NCI-H2107 treated with DMSO at 0.1 percent for 48 hours (cell line): ENCODE results near the gene CACNB3.

Experiments
- DNase-seq: peaks from one replicate; lab custom pipeline; 2025; ENCODE audit not compliant: unreplicated experiment; lab: John Stamatoyannopoulos, UW

Gene CACNB3

DNA sequence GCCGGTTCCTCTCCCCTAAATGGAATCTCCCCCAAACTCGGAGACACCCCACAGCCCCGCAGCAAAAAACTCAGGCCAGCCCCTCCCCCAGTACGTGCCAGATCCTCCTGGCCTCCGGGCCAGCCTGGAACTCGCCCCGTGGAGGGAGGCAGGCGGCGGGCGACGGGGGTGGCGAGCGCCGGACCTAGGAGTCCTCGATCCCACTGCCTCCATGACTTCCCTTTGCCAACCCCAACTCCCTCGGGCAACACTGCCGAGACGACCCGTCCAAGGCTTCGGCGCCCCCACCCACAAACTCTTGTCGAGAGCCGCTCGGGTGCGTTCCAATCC lies 29.8 kb upstream of the CACNB3 start:
- DNase-seq = no peak

- peak; percentile 3 for DNase-seq
Measured at GRCh38 chr12:48788854-48789775, 29.2 kb upstream of the CACNB3 start, which contains the start of gene ADCY6. Gene ADCY6 (minus strand): TSS chr12:48789089. CDS start chr12:48783434, 5,655 bp downstream.

DNA sequence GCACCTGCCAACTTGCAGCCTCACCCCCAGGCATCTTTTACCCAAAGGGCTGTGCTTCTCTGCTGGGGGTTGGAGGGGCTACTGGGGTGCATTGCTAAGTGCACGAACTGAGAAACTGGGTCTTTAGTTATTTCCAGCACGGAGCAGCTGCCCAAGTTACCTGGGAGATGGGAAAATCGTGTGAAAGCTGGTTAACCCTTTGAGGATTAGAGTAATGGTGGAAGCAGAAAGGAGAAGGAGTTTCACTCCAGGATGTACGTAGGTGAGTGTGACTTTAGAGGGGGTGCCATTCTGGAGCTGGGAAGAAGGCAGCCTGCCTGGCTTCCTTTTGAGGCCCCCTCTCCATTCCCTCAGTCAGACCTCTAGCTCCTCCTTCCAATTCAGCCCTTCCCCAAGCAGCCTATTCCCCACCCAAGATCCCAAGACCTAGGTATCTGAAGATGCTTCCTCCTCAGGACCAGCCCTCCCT lies 28.4 kb upstream of the CACNB3 start:
- DNase-seq = no peak

GRCh38 chr12:48793696-48794095 lies 24.6 kb upstream of the CACNB3 start:
- DNase-seq = no peak

- peak; percentile 1 for DNase-seq
Measured at GRCh38 chr12:48794870-48795269, 23.4 kb upstream of the CACNB3 start.

DNA sequence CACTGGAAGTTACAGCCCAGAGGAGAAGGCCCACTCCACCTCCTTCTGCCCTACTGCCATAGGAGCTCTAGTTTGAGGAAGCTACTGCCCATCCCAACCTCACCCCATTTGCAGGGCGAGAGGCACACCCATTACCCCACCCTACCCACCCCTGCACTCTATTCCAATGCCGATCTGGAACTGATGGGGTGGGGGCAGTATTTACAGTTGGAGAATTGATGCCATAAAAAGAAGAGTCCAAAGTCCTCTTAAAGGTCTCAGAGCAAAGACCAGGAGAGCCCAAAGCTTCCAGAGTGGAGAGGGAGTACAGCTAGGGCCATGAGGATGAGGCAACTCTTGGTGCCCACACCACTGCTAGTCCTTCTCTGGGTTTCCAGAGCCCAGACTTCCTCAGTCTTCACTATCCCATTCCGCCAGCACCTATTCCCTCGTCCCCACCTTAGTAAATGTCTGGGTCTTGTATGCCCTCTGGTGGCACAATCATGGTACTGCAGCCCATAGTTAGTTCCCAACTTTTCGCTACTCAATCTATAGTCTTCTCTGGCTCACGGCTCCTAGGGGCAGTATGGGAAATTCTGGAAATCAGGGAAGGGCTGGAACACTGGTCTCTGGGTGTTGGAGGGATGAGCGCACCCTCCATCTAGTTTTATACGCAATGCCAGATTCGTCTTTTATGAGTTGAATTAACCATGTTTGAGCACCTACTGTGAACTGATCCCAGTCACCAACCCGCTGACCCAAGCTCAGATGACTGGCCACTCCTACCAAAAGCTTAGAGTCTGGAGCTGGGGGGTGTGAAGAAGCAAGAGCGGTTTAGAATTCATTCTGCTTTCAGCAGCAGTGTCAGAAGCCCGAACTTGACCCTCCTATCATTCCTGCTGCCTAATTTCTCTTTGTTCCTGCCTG lies 22.5 kb upstream of the CACNB3 start:
- DNase-seq = peak; percentile 73

DNA sequence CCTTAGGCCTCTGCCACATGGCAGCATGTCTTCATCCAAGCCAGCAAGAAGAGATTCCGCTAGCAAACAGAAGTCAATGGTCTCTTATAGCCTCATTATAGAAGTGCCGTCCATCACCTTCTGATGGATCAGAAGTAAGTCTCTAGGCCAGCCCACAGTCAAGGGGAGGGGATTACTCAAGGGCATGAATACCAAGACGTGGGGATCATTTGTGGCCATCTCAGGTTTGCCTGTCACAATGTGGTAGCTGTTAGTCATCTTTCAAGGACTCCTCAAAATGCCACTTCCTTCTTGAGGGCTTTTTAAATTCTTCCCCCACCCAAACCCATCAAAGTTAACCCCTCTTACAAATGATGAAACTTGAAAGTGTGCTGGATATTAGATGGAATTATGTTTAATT lies 21.3 kb upstream of the CACNB3 start:
- no peak for DNase-seq

DNA sequence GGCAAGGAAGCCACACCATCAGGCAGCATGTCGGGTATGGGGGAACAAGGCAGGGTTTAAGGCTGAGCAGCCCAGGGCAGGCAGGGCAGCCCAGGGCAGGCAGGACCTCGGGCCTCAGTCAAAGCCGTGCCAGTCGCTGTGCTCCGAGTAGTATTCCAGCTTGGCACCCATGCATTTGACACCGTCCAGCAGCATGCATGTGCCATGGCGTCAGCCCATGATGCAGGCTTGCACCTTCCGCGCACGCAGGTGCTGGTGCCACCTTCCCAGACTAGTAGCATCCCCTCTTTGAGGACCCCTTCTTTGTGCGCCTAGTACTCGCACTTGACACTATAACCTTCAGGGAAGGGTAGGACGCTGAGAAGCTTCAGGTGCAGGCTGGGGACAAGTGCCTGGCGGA lies 17.8 kb upstream of the CACNB3 start:
- DNase-seq = no peak

GRCh38 chr12:48800971-48801370 lies 17.3 kb upstream of the CACNB3 start:
- DNase-seq = no peak

GRCh38 chr12:48803675-48804074 lies 14.6 kb upstream of the CACNB3 start:
- DNase-seq = no peak

GRCh38 chr12:48807981-48808380 lies 10.3 kb upstream of the CACNB3 start:
- DNase-seq = no peak

DNA sequence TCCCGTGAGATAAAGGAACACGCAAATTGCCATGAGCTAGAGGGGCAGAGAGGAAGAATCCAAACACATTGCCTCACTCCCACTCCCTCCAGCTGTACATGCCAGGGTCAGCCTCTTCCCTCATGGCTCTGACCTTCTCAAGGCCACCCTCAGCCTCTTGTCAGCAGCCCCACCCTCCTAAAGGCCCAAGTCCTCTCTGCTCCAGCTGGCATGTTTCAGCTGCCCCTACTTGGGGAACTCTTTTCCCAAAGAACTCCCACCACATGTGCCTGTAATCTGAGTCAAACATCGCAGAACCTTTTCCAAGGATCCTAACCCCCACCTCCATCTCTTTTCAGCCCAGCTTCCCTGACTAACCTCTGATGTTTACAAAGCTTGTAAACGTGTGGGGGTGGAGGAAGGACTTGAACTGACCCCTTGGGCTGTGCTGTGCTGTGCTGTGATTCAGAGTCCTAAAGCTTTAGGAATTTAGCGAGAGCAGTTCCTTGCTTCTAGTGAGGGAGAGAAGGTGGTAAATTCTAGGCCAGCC lies 7.3 kb upstream of the CACNB3 start:
- DNase-seq = no peak

GRCh38 chr12:48811437-48812090 lies 6.7 kb upstream of the CACNB3 start:
- DNase-seq = no peak

DNA sequence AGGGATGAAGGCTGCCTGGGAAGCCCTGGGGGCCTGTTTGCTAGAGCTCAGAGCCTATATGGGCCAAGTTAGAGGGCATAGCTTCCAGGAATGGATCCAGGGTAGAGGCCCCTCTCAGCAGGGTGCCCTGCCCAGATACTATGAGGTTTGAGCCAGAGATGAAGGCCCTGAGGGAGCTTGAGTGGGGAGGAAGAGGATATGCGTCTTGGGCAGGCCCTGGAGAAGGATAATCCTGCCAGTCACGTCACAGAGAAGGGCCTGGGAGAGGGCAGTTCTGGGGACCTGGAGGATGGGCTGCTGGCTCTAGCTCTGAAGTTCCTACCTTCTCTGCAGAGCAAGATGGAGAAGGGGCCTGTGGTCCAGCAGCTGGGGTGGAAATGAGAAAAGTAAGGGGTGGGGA lies 5.9 kb upstream of the CACNB3 start:
- no peak for DNase-seq

- no peak for DNase-seq
Measured at GRCh38 chr12:48813465-48814261, 4.6 kb upstream of the CACNB3 start.

GRCh38 chr12:48814262-48815125 lies 3.8 kb upstream of the CACNB3 start:
- DNase-seq = peak; percentile 45

DNA sequence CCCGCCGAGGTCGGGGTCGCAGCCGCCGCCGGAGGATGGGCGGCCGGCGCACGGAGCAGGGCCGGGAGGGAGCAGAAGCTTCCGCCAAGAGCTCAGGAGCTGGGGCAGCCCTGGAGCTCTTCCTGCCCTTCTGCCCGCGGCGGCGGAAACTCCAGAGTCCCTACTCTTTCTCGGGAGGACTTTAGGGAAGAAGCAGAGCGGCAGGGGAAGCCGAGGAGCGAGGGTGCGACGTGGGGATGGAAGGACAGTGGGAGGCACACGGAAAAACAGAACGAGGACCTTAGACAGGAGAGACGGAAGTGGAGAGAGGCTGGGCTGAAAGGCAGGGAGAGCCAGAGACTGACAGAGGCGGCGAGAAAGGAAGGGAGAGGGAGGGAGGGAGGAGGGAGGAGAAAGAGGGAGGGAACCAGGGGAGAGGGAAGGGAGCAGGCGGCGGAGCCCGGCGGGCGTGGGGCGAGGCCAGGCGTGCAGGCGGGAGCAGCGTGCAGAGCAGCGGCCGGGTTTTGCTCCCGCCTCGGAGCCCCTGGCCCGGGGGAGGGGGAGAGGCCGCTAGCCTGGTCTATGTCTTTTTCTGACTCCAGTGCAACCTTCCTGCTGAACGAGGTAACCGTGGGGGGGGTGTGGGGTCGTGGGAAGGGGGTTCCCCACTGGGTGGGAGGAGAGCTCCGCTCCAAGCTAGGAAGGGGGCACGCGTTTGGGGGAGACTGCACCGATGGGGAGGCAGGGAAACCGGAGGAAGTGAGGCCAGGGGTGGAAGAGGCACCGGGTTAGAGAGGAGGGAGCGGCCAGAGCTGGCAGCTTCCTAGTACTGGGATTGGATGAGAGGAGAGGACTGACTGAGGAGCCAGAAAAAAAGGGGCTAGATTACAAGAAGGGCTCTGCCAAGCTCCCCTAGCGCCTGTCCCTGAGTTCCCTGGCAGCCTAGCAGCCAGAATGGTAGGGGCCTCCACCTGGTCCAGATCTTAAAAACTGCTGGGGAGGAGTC lies 2.9 kb upstream of the CACNB3 start:
- DNase-seq = peak; percentile 71
